HG03565 (cell line): Measurements from ENCODE around the gene SGSM2.
A peak's percentile ranks its signal among the peaks of the same experiment; 100 is the strongest.

ENCODE experiments used
- ATAC-seq: cut with Tn5 transposase; IDR thresholded peaks from one replicate; pipeline ENCODE4 v1.9.1; 2021; ENCODE audit warnings: mild to moderate bottlenecking, moderate library complexity; ENCODE audit not compliant: unreplicated experiment

SGSM2 gene

DNA sequence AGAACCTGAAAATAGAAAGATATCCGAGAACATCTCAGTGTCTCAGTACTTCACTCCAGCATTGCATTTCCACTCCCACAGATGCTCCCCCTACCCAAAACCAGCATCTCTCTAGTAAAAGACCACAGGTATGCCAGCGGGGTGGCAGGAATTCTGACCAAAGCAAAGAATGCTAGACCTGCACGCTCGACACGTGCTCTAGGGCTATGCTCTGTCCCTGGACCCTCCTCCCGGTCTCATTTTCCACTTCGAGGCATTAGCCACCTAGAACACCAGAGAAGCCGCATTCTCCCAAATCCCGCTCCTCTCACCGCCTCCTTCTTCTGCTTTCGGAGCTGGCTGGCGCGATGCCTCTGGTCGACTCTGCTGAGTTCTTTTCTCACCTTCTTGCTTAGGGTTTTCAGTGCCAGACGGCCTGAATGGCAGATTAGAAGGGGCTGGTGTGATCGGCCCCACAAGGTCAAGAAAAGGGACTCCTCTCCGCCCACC lies 1.5 kb upstream of the SGSM2 start:
- no peak for ATAC-seq

- peak; percentile 75 for ATAC-seq
These were observed 968 bp upstream of the SGSM2 start, which contains the start of gene TSR1 for GRCh38 chr17:2336215-2336851. TSR1 (minus strand) TSS chr17:2336457; CDS start chr17:2336427, 30 bp downstream.

DNA sequence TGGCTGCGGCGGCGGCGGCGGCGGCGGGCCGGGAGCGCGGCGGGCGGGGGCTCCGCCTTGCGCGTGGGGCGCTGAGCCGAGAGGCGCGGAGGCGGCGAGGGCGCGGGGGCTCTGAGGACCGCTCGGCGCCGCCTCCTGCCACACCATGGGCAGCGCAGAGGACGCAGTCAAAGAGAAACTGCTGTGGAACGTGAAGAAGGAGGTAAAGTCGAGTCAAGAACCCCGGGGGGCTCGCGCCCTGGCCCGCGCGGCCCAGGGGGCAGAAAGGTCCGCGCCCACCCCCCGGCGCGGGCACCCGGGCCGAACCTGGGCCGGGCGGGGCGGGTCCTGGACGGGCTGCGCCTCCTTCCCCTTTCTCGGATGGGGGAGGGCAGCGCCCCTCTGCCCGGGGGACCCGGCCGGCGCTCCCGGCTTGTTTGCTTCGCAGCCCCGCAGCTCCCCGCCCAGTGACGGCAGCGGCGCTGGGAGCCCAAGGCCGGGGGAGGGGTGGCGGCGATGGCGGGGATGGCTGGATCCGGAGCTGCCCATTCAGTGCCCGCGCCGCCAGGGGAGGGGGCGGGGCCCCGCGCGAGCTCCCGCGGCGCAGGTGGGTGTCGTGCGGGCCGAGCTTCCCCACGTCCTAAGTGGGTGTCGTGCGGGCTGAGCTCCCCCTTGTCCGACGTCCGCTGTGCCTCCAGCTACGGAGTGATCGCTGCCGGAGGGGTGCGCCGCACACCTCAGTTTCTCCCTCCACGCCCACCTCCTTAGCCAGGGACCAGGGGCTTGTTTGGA lies 428 bp downstream of the SGSM2 start:
- ATAC-seq = no peak

- ATAC-seq = no peak
These were observed 985 bp downstream of the SGSM2 start for GRCh38 chr17:2338315-2338657.

DNA sequence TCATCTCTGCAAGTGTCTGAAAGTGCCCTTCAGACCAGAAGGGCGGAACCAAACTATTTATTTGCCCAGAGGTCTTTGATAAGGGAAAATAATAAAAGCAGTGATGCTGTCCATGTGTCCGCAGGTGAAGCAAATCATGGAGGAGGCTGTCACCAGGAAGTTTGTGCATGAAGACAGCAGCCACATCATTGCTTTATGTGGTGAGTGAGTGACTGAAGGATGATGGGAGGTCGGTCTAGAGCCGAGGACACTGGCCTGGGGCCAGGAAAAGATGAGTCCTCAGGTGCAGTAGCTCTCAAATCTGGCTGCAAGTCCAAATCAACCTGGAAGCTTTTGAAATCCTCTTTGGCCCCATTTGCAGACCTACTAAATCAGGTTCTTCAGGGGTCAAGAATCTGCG lies 6.1 kb downstream of the SGSM2 start:
- ATAC-seq = no peak

- ATAC-seq = no peak
These were observed 7.2 kb downstream of the SGSM2 start for GRCh38 chr17:2344528-2344927.

DNA sequence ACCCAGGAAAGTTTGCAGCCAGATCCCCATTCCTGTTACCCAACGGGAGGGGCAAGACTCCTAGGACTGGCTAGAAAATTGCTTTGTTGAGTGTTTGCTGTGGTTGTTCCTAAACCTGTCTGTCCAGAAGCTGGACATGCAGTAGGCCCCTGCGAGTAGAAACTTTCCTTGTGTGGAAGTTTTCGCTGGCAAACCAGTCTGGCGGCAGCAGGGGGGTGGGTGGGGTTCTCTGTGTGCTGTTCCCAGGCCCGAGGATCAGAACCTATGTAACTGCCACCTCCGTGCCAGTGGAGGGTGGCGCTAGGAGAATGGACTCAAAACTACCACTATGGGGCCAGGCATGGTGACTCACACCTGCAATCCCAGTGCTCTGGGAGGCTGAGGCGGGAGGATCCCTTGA lies 9.2 kb downstream of the SGSM2 start:
- ATAC-seq = no peak

GRCh38 chr17:2347805-2348685 lies 10.7 kb downstream of the SGSM2 start:
- ATAC-seq = no peak

DNA sequence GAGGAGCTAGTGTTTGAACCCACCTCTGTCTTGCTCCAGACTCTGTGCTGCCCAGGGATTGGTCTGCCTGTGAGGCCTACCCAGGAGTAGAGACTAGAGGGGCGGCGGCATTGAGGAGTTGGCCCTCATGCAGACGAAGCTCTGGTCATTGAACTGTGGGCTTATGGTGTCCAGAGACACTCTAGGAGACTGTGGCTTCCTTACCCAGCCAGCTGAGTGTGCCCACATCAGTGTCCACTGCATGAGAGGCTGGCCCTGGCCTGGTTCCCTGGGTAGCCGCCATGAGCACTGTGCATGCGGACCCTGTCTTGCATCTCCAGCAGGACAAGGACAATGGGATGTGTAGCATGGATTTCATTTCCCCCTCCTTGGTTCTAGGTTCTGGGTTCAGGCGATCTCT lies 14.0 kb downstream of the SGSM2 start:
- no peak for ATAC-seq

- ATAC-seq = no peak
These were observed 17.0 kb downstream of the SGSM2 start for GRCh38 chr17:2354311-2354710.

DNA sequence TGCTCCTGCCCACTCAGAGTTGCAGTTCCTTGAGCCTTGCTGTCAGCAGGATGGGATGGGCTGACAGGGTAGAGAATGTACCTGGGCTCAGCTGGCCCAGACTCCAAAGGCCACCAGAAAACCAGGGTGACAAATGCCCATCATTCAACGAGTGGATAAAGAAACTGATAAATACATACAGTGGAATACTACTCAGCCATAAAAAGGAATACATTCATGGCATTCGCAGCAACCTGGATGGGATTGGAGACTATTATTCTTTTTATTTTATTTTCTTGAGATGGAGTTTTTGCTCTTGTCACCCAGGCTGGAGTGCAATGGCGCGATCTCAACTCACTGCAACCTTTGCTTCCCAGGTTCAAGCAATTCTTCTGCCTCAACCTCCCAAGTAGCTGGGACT lies 19.9 kb downstream of the SGSM2 start:
- no peak for ATAC-seq

DNA sequence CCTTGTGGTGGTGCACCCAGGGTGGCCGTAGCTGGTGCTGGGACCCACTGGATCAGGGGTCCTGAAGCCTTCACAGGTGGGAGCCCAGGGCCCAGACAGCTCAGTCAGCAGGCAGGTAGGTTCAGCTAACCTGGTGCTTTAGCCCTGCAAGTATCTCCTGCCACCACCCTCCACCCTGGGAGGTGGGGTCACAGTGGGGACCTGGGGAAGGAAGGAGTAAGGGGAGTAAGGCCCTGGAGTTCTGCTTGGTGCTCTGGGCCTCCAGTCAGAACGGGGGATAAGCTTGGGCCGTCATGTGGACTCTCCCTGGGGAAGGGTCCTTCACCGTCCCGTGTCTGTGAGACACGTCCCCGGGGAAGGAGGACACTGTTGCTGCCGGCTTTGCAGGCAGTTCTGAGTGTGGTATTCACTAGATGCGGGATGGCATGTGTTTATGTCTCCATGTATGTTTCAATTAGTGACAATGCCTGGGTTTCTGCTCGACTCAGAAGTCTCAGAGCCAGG lies 20.7 kb downstream of the SGSM2 start:
- no peak for ATAC-seq

GRCh38 chr17:2361010-2361760 lies 23.9 kb downstream of the SGSM2 start:
- no peak for ATAC-seq

GRCh38 chr17:2362016-2362415 lies 24.7 kb downstream of the SGSM2 start:
- no peak for ATAC-seq

- no peak for ATAC-seq
These were observed 25.1 kb downstream of the SGSM2 start for GRCh38 chr17:2362416-2362815.

GRCh38 chr17:2362881-2363280 lies 25.6 kb downstream of the SGSM2 start:
- ATAC-seq = no peak

- ATAC-seq = no peak
These were observed 26.0 kb downstream of the SGSM2 start for GRCh38 chr17:2363318-2363717.

- no peak for ATAC-seq
These were observed 26.8 kb downstream of the SGSM2 start for GRCh38 chr17:2363851-2364762.

DNA sequence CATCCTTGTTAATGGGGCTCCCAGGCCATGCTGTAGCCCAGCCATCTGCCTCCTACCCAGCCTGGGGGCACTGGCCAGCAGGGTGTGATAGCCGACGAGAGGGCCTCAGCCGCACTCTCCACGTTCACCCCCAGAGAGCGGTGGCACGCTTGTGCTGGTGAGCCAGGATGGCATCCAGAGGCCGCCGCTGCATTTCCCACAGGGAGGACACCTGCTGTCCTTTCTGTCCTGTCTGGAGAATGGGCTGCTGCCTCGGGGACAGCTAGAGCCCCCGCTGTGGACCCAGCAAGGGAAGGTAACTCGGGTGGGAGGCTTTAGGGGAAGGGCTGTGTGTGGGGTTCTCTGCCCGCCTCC lies 27.4 kb downstream of the SGSM2 start:
- no peak for ATAC-seq

- no peak for ATAC-seq
These were observed 27.8 kb downstream of the SGSM2 start for GRCh38 chr17:2365132-2365531.
